NCI-H510A treated with DMSO at 0.1 percent for 48 hours (cell line): ENCODE measurements around the gene TSKS.
A peak's percentile ranks its signal among the peaks of the same experiment; 100 is the strongest.

Source experiments
- DNase-seq: peaks from one replicate; lab custom pipeline; 2025; lab: John Stamatoyannopoulos, UW

Gene TSKS, protein sequence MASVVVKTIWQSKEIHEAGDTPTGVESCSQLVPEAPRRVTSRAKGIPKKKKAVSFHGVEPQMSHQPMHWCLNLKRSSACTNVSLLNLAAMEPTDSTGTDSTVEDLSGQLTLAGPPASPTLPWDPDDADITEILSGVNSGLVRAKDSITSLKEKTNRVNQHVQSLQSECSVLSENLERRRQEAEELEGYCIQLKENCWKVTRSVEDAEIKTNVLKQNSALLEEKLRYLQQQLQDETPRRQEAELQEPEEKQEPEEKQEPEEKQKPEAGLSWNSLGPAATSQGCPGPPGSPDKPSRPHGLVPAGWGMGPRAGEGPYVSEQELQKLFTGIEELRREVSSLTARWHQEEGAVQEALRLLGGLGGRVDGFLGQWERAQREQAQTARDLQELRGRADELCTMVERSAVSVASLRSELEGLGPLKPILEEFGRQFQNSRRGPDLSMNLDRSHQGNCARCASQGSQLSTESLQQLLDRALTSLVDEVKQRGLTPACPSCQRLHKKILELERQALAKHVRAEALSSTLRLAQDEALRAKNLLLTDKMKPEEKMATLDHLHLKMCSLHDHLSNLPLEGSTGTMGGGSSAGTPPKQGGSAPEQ

DNA sequence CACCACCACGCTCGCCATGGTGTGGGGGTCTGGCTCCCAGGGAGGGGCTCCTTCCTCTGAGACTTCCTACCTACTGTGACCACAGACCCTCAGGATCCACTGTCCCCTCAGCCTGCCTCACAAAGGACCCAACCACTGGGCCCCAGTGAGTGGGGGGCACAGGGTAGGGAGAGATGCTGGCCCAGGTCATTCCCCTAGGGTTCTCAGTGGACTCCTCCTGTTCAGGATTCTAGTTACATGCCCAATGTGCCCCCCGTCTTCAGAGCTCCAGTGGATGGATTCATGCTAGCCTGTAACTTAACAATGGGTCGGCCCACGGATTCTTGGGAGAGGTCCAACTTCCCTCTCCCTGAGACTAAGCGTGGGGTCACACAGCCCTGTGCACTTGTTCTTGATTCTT, at the start of gene TSKS:
Gene TSKS, minus strand, starts transcription at position 77 of the 400 bp plus-strand sequence. Its CDS starts 59 bp downstream, at position 18.
- DNase-seq: no peak

DNA sequence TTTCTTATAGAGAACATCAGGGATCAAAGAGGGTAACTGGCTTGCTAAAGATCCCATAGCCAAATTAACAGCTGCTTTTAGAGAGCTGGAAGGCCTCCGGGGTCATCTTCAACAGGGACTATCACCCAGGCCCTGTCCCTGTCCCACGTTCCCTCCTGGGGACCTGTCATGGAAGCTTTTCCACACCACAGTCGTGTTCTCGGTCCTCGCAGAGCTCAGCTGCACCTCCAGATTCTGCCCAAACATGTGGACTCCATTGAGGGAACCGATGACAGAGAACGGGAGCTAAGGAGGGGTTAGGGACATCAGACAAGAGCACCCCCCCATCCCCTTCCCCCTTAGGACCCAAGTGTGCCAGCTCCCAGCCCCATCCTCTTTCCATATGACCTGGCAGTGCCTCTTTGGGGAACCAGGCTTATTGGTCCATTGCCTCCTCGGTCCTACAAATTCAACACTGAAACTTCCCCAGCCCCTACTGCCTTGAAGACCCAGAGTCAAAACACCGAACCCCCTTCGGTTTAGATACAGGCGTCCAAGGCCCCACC, 49.4 kb upstream of the TSKS start:
- DNase-seq: no peak

DNA sequence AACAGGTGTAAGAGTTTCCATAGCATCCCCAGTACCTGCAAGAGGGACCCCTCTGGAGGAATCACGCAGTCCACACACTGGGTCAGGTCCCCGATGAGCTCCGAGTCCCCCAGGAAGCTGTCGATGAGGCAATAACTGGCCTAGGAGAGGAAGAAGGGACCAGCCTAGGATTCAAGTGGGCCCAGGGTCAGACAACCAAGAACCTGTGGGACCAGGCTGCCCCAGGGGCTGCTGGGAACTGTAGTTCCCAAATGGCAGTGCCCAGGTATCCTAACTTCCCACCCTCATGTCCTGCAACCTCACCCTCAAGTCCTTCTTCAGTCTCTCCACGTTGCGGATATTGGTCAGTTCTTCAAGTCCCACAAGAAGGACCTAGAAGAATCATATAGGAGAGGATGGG, 48.2 kb upstream of the TSKS start:
- no peak for DNase-seq

DNA sequence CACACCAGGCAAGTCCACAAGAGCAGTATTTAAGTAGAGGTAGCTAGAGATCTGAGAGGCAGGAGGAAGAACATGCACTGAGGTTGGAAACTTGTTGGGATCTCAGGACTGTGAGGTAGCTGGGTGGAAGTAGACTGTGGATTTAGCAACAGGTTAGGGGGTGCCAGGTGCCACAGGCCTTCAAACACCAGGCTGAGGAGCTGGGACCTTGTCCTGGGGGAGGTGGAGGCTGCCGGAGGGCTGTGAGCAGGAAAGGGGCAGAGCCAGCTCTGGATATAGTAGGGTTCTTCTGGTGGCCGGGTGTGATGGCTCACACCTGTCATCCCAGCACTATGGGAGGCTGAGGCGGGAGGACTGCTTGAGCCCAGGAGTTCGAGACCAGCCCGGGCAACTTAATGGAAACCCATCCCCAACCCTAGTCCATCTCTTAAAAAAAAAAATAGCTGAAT, 46.9 kb upstream of the TSKS start:
- no peak for DNase-seq

DNA sequence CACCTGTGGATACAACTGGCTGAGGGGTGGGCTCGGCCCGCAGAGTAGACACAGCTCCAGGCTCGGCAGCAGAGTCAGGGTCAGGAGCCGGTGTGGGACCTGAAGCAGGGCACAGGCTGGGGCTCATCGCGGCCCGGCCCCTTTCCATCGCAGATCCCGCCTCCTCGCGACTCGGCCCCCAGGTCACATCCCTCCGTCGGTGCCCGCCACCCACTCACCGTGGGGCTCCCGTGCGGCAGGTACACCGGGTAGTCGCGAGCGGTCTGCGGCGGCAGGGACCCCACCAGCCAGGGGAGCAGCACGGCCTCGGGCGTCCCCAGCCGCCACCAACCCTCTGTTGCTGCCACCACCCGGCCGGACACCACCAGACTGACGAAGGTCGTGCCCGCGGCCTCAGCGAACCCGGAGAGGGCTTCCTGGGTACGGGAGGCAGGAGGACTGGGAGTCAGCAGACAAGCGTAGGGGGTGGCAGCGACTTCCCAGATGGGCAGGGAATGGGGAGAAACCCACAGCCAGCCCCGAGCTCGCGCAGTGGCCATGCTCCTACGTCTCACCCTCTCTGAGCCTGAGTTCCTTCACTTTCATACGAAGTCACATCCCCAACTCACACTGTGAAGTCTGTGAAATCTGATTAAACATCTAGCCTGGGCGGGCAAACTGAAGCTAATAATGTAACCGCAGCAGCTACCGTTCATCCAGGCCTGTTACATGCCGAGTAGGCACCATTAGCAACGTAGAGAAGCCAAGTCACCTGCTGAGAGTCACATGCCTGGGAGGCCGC, 46.2 kb upstream of the TSKS start:
- DNase-seq: peak; percentile 34

DNA sequence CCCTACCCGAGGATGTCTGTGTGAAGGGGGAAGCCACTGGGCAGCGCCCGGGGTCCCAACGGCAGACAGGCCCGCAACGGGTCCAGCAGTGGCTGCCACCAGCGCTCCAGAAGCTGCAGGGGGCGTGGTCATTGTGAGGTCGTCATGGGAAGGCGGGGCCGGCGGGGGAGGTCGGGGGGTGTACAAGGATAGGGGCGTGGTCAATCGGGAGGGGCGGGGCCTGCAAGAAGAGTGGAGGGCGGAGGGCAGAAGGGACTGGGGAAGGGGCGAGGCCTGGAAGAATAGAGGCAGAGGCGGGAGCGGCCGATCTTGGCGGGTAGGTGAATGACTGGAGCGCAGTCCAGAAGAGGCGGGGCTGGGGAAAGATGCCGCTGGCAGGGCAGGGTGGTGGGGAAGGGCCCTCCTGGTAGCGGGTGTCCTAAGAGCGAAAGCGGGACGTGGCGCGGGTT, 45.6 kb upstream of the TSKS start:
- DNase-seq: peak; percentile 58

GRCh38 chr19:49807904-49808675, 45.0 kb upstream of the TSKS start:
- no peak for DNase-seq

DNA sequence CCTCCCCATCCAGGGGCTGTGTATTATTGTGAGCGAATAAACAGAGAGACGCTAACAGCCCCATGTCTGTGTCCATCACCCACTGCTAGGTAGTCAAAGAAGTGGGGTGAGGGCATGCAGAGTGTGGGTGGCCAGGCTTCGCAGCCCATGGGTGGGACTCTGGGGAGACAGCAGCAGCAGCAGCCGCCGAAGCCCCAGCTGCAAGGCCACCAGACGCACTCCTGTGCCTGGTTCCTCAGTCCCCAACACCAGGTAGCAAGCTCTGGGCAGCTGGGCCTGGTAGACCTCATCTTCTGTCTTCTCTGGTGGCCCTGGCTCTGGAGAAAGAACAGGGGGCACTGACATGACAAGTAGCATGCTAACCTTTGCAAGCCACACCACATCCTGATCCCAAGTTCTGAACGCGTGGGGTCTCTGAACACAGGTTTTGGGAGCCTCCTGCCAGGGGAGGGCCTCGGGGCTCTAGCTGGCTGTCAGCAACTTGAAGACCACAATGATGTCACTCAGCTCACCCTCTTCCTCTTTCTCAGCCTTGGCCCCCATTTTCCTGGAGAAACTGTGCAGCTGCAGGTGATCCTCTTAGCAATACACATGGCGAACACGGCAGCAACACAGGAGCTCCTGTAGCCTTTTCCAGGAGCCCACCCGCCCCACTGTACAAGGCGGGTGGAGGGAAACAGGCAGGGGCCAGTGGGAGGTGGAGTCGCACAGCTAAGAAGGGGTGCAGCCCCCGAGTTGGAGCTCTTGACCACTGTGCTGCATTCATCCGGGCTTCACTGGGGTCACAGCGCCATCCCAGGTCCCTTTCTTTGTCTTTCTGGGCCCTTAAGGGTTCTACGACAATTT, 44.2 kb upstream of the TSKS start:
- no peak for DNase-seq

DNA sequence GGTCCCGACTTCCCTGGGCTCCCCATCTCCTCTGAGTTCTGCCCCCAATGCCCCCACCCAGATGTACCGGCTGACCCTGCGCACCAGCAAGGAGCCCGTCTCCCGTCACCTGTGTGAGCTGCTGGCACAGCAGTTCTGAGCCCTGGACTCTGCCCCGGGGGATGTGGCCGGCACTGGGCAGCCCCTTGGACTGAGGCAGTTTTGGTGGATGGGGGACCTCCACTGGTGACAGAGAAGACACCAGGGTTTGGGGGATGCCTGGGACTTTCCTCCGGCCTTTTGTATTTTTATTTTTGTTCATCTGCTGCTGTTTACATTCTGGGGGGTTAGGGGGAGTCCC, 43.5 kb upstream of the TSKS start:
- DNase-seq: no peak

DNA sequence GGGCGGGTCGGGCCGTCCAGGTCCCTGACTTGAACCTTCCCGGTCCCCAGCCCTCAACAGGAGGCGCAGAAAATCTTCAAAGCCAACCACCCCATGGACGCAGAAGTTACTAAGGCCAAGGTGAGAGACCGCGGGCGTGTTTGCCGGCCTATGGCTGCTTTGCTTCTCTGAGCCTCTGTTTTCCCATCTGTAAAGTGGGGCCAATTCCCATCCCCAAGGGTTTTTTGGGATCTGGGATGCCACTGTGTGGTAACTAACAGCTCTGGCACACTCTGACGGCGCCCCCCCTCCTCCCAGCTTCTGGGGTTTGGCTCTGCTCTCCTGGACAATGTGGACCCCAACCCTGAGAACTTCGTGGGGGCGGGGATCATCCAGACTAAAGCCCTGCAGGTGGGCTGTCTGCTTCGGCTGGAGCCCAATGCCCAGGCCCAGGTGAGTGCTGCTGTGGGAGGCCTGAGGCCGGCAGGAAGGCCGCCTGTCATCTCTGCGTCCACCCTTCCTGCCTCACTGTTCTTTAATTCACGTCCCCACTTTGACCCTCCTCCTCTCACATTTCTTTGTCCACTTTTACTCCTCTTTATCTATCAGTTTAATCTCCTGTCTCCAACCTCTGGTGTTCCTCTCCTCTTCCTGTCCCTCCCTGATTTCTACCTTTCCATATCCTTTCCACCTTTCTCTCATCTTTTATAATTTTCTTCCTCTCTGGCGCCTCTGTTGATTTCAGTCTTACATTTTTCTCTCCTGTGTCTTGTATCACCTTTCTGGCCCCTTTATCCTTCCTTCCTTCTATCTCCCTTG, 42.9 kb upstream of the TSKS start:
- DNase-seq: no peak

GRCh38 chr19:49803529-49803856, 40.4 kb upstream of the TSKS start:
- no peak for DNase-seq

GRCh38 chr19:49802836-49803528, 39.9 kb upstream of the TSKS start:
- peak; percentile 81 for DNase-seq

GRCh38 chr19:49801966-49802661, 39.0 kb upstream of the TSKS start:
- DNase-seq: peak; percentile 89

GRCh38 chr19:49801401-49801888, 38.3 kb upstream of the TSKS start:
- no peak for DNase-seq

- DNase-seq: no peak
Observed at GRCh38 chr19:49800771-49801170, 37.7 kb upstream of the TSKS start.

DNA sequence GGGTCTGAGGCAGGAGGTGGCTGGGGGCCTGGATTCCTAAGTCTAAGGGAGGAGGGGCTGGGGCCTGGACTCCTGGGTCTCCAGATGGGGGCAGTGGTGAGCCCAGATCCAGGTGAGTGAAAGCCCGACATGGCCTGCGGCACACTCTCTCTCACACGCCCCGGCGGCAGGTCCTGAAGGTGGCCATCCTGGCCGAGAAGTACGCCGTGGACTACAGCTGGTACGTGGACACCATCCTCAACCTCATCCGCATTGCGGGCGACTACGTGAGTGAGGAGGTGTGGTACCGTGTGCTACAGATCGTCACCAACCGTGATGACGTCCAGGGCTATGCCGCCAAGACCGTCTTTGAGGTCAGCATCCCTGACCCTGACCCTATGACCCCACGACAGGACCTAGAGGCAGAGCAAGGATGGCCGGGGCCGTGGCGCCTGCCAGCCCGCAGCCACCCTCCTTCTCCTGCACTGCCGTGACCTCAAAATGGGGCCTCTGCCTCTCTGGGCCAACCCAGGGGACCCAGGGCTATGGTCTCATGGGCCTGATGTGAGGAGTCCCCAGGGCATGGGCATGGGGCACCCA, 36.8 kb upstream of the TSKS start:
- peak; percentile 2 for DNase-seq

DNA sequence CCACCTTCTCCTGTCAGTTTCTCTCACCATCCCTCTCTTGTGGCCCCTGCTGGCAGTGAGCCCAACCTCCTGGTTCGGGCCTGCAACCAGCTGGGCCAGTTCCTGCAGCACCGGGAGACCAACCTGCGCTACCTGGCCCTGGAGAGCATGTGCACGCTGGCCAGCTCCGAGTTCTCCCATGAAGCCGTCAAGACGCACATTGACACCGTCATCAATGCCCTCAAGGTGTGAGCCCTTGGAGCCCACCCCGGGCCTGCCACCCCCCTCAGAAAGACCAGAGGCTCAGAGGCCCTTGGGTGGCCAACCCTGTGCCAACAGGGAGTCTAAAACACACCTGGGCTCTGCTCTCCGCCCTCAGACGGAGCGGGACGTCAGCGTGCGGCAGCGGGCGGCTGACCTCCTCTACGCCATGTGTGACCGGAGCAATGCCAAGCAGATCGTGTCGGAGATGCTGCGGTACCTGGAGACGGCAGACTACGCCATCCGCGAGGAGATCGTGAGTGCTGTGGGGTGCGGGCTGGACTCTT, 36.2 kb upstream of the TSKS start:
- DNase-seq: no peak

DNA sequence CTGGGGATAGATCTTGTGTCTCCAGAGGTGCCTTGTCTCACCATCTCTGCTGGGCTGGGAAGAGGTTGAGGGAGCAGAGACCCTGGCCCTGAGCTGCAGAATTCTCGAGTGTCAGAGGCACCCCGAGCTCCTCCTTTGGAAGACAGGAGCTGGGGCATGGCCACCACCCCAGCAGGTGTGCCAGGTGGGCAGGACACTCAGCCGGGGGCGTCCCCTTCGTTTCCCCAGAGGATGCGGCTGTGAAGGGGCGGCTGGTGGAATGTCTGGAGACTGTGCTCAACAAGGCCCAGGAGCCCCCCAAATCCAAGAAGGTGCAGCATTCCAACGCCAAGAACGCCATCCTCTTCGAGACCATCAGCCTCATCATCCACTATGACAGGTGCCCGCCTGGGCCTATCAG, 35.5 kb upstream of the TSKS start:
- DNase-seq: no peak
